Mesenchymal stem cell (in vitro differentiated cells and primary cell): ENCODE results near the gene COP1.

Experiments used
- DNase-seq: peaks from one replicate; pipeline ENCODE4 v3.0.0-alpha.2; 2013
- H2AFZ ChIP-seq: one replicate; pipeline ENCODE4 v1.6.1; 2013; ENCODE audit warnings: low read depth, mild to moderate bottlenecking, control low read depth, inconsistent platforms, low read length, moderate library complexity
- H2AK5ac ChIP-seq: 2 replicates; pipeline ENCODE4 v1.6.1; 2013; ENCODE audit warnings: low read length, moderate library complexity, mild to moderate bottlenecking, inconsistent platforms; ENCODE audit not compliant: severe bottlenecking
- H2BK120ac ChIP-seq: one replicate; pipeline ENCODE4 v1.6.1; 2013; ENCODE audit warnings: low read depth, mild to moderate bottlenecking, inconsistent platforms, low read length, moderate library complexity
- H2BK12ac ChIP-seq, 2 experiments: one replicate each; pipeline ENCODE4 v1.6.1; 2013; ENCODE audit warnings: inconsistent platforms in 2 of 2, low read length in 2 of 2, mild to moderate bottlenecking in 2 of 2, moderate library complexity in 2 of 2, control low read depth in 1 of 2
- H2BK15ac ChIP-seq: one replicate; pipeline ENCODE4 v1.6.1; 2013; ENCODE audit warnings: mild to moderate bottlenecking, low read depth, inconsistent platforms; ENCODE audit not compliant: poor library complexity, severe bottlenecking
- H2BK5ac ChIP-seq: 2 replicates; pipeline ENCODE4 v1.6.1; 2013; ENCODE audit warnings: low read depth, mild to moderate bottlenecking, low read length, control low read depth, inconsistent platforms; ENCODE audit not compliant: poor library complexity, severe bottlenecking
- H3K14ac ChIP-seq, 2 experiments: one replicate each; pipeline ENCODE4 v1.6.1; 2013; ENCODE audit warnings: inconsistent platforms in 2 of 2, low read length in 2 of 2, control low read depth in 1 of 2, mild to moderate bottlenecking in 1 of 2, moderate library complexity in 1 of 2
- H3K18ac ChIP-seq, 2 experiments: one replicate each; pipeline ENCODE4 v1.6.1; 2013; ENCODE audit warnings: inconsistent platforms in 2 of 2, low read length in 2 of 2, control low read depth in 1 of 2, low read depth in 1 of 2, mild to moderate bottlenecking in 1 of 2
- H3K23ac ChIP-seq, 2 experiments: one replicate each; pipeline ENCODE4 v1.6.1; 2013; ENCODE audit warnings: inconsistent platforms in 2 of 2, low read length in 2 of 2, mild to moderate bottlenecking in 2 of 2, moderate library complexity in 2 of 2, control low read depth in 1 of 2
- H3K27ac ChIP-seq: 2 replicates; pipeline ENCODE4 v1.5.1; 2013; ENCODE audit warnings: mild to moderate bottlenecking, moderate library complexity, low read length, control low read depth, inconsistent platforms; ENCODE audit not compliant: poor library complexity, severe bottlenecking
- H3K27me3 ChIP-seq, 2 experiments: 2 replicates each; pipeline versions ENCODE4 v1.6.1 to v1.7.0; 2013; ENCODE audit warnings: low read length in 2 of 2, mild to moderate bottlenecking in 2 of 2, moderate library complexity in 2 of 2, control low read depth in 1 of 2, inconsistent platforms in 1 of 2; ENCODE audit not compliant: control insufficient read depth in 1 of 2, insufficient read depth in 1 of 2
- H3K36me3 ChIP-seq, 2 experiments: 2 replicates each; pipeline versions ENCODE4 v1.6.1 to v1.7.0; 2013; ENCODE audit warnings: low read length in 2 of 2, control low read depth in 1 of 2, inconsistent platforms in 1 of 2, low read depth in 1 of 2, mild to moderate bottlenecking in 1 of 2; ENCODE audit not compliant: insufficient read depth in 2 of 2, control insufficient read depth in 1 of 2
- H3K4ac ChIP-seq, 2 experiments: one replicate each; pipeline ENCODE4 v1.6.1; 2013; ENCODE audit warnings: inconsistent platforms in 2 of 2, low read length in 2 of 2, mild to moderate bottlenecking in 2 of 2, moderate library complexity in 2 of 2, control low read depth in 1 of 2, low read depth in 1 of 2
- H3K4me1 ChIP-seq: 2 replicates; pipeline ENCODE4 v1.6.1; 2013; ENCODE audit warnings: low read depth, low read length, control low read depth; ENCODE audit not compliant: control insufficient read depth, insufficient read depth
- H3K4me2 ChIP-seq: 2 replicates; pipeline ENCODE4 v1.6.1; 2013; ENCODE audit warnings: low read length, mild to moderate bottlenecking, inconsistent platforms; ENCODE audit not compliant: poor library complexity, severe bottlenecking
- H3K4me3 ChIP-seq, 2 experiments: 2 replicates each; pipeline versions ENCODE4 v1.5.1 to v1.7.0; 2013; ENCODE audit warnings: low read length in 2 of 2, mild to moderate bottlenecking in 2 of 2, control low read depth in 1 of 2, low read depth in 1 of 2; ENCODE audit not compliant: insufficient read depth in 1 of 2
- H3K79me1 ChIP-seq: replicated peaks from 2 replicates; pipeline ENCODE4 v1.6.1; 2013; ENCODE audit warnings: mild to moderate bottlenecking, control low read depth, low read length, inconsistent platforms; ENCODE audit not compliant: poor library complexity, severe bottlenecking
- H3K9ac ChIP-seq: 2 replicates; pipeline ENCODE4 v1.7.0; 2013; ENCODE audit warnings: mild to moderate bottlenecking, low read length, moderate library complexity
- H3K9me3 ChIP-seq: 2 replicates; pipeline ENCODE4 v1.7.0; 2013; ENCODE audit warnings: mild to moderate bottlenecking, low read length; ENCODE audit not compliant: control insufficient read depth
- H4K8ac ChIP-seq: one replicate; pipeline ENCODE4 v1.6.1; 2013; ENCODE audit warnings: inconsistent platforms, mild to moderate bottlenecking, low read length, moderate library complexity
- H4K91ac ChIP-seq: one replicate; pipeline ENCODE4 v1.6.1; 2013; ENCODE audit warnings: mild to moderate bottlenecking, low read length, inconsistent platforms
- WGBS: methylation state at CpG from one replicate; pipeline ENCODE4 v1.1.7; 2013; ENCODE audit warnings: mixed read lengths; 5-methylcytosine and 5-hydroxymethylcytosine counted together

The COP1 gene

GRCh38 chr1:176225479-176225875, 18.4 kb upstream of the COP1 start:
- H3K4me1 ChIP-seq: no peaks in the 10 kb centered on the region
- H3K23ac ChIP-seq: no peak overlapping the region
- H3K9ac ChIP-seq: no peak overlapping the region
- DNase-seq: no peak
- H3K27me3 ChIP-seq: no peaks in the 10 kb centered on the region
- no peak overlapping the region for H3K4me3 ChIP-seq
- no peaks in the 10 kb centered on the region for H3K79me1 ChIP-seq
- no peak overlapping the region for H2BK15ac ChIP-seq
- no peak overlapping the region for H3K14ac ChIP-seq
- H4K91ac ChIP-seq: no peak overlapping the region
- H3K36me3 ChIP-seq: no peaks in the 10 kb centered on the region
- H2AK5ac ChIP-seq: no peak overlapping the region
- no peak overlapping the region for H3K4ac ChIP-seq
- no peak overlapping the region for H2BK5ac ChIP-seq
- H3K4me2 ChIP-seq: no peak overlapping the region
- H3K27ac ChIP-seq: no peak overlapping the region
- no peaks in the 10 kb centered on the region for H3K9me3 ChIP-seq
- no peak overlapping the region for H2BK12ac ChIP-seq
- no peak overlapping the region for H2BK120ac ChIP-seq
- H2AFZ ChIP-seq: no peak overlapping the region
- no peak overlapping the region for H3K18ac ChIP-seq
- H4K8ac ChIP-seq: no peak overlapping the region
- 93% methylated on average over 1 of the region's 1 CpG for WGBS

GRCh38 chr1:176222196-176222595, 15.1 kb upstream of the COP1 start:
- Histone ChIP-seq H3K4me2 (no peak overlapping the region), H3K4me1 (no peaks in the 10 kb centered on the region), H3K18ac (no peak overlapping the region), H3K27ac (no peak overlapping the region), H2BK120ac (no peak overlapping the region), H2BK12ac (no peak overlapping the region), H3K36me3 (no peaks in the 10 kb centered on the region), H3K27me3 (no peaks in the 10 kb centered on the region), H2AFZ (no peak overlapping the region), H2BK15ac (no peak overlapping the region), H2BK5ac (no peak overlapping the region), H3K4me3 (no peak overlapping the region), H3K23ac (no peak overlapping the region), H3K14ac (no peak overlapping the region), H4K8ac (no peak overlapping the region), H3K79me1 (no peaks in the 10 kb centered on the region), H3K4ac (no peak overlapping the region), H3K9ac (no peak overlapping the region), H2AK5ac (no peak overlapping the region), H3K9me3 (no peaks in the 10 kb centered on the region), H4K91ac (no peak overlapping the region)
- DNase-seq: no peak
- WGBS: 83% methylated on average over 1 of the region's 1 CpG

- no peak overlapping the region for H2BK5ac ChIP-seq
- WGBS: 82% methylated on average over 7 of the region's 8 CpGs
- no peak overlapping the region for H3K14ac ChIP-seq
- H3K4ac ChIP-seq: no peak overlapping the region
- no peak overlapping the region for H2AFZ ChIP-seq
- no peak for DNase-seq
- no peak overlapping the region for H2BK15ac ChIP-seq
- H2BK12ac ChIP-seq: no peak overlapping the region
- H3K23ac ChIP-seq: no peak overlapping the region
- H3K36me3 ChIP-seq: no peaks in the 10 kb centered on the region
- H2AK5ac ChIP-seq: no peak overlapping the region
- no peaks in the 10 kb centered on the region for H3K9me3 ChIP-seq
- H3K4me3 ChIP-seq: no peak overlapping the region
- H3K27me3 ChIP-seq: no peaks in the 10 kb centered on the region
- no peak overlapping the region for H3K9ac ChIP-seq
- no peak overlapping the region for H2BK120ac ChIP-seq
- no peak overlapping the region for H3K27ac ChIP-seq
- H3K18ac ChIP-seq: no peak overlapping the region
- H3K4me2 ChIP-seq: no peak overlapping the region
- no peaks in the 10 kb centered on the region for H3K79me1 ChIP-seq
- H3K4me1 ChIP-seq: no peaks in the 10 kb centered on the region
- no peak overlapping the region for H4K91ac ChIP-seq
- H4K8ac ChIP-seq: no peak overlapping the region
Observed at GRCh38 chr1:176220100-176220689, 13.1 kb upstream of the COP1 start.

GRCh38 chr1:176217461-176218099, 10.5 kb upstream of the COP1 start:
- Histone ChIP-seq H2BK15ac (no peak overlapping the region), H2BK120ac (no peak overlapping the region), H3K79me1 (no peaks in the 10 kb centered on the region), H3K4me1 (no peaks in the 10 kb centered on the region), H4K8ac (no peak overlapping the region), H3K36me3 (no peaks in the 10 kb centered on the region), H4K91ac (no peak overlapping the region), H2BK12ac (no peak overlapping the region), H3K4ac (no peak overlapping the region), H3K4me2 (no peak overlapping the region), H3K27ac (no peak overlapping the region), H3K9me3 (no peaks in the 10 kb centered on the region), H3K4me3 (no peak overlapping the region), H3K27me3 (no peaks in the 10 kb centered on the region), H3K9ac (no peak overlapping the region), H3K23ac (no peak overlapping the region), H2BK5ac (no peak overlapping the region), H3K14ac (no peak overlapping the region), H3K18ac (no peak overlapping the region), H2AK5ac (no peak overlapping the region), H2AFZ (no peak overlapping the region)
- DNase-seq: no peak
